Large intestine (tissue), 3 donors: ENCODE data around the gene ASAP3. TPM values are rescaled to one million over a fixed set of nuclear protein-coding genes. Genes with fewer than 3 reads are reported as not detected.

Source experiments
- DNase-seq, 2 donors: peaks; one replicate each; pipeline versions ENCODE4 v3.0.0 to v3.0.0-alpha.2; 2013
- H3K27ac ChIP-seq: one replicate; pipeline ENCODE4 v1.5.1; 2013; ENCODE audit warnings: low read length
- H3K27me3 ChIP-seq: 2 replicates; pipeline ENCODE4 v1.6.1; 2013; ENCODE audit warnings: low read length; ENCODE audit not compliant: control insufficient read depth, insufficient read depth
- H3K36me3 ChIP-seq: 2 replicates; pipeline ENCODE4 v1.6.1; 2013; ENCODE audit warnings: low read length; ENCODE audit not compliant: control insufficient read depth, insufficient read depth
- H3K4me1 ChIP-seq: one replicate; pipeline ENCODE4 v1.6.1; 2013; ENCODE audit warnings: low read length; ENCODE audit not compliant: control insufficient read depth, insufficient read depth
- H3K4me3 ChIP-seq: one replicate; pipeline ENCODE4 v1.5.1; 2013; ENCODE audit warnings: low read length
- H3K9me3 ChIP-seq: one replicate; pipeline ENCODE4 v1.6.1; 2013; ENCODE audit warnings: mild to moderate bottlenecking, low read depth, low read length, moderate library complexity; ENCODE audit not compliant: control insufficient read depth
- WGBS: methylation state at CpG from one replicate; pipeline ENCODE4 v1.1.5; 2013; ENCODE audit warnings: low lambda C conversion rate; ENCODE audit not compliant: insufficient coverage; 5-methylcytosine and 5-hydroxymethylcytosine counted together
- polyA plus RNA-seq: library from polyadenylated mRNA; unstranded; fragments of 120-200 nt; gene quantifications from one replicate; pipeline ENCODE4 v1.2.1, GENCODE V29; 2013

ASAP3 gene
- polyA plus RNA-seq, 1 donor, result 14.0 TPM

- Histone ChIP-seq H3K4me1 (peaks cover 12% of the 10 kb centered on the region), H3K4me3 (no peak overlapping the region), H3K27ac (no peak overlapping the region), H3K27me3 (no peaks in the 10 kb centered on the region), H3K9me3 (peaks cover 5% of the 10 kb centered on the region), H3K36me3 (peaks cover 42% of the 10 kb centered on the region)
- 100% methylated on average over 1 of the region's 7 CpGs for WGBS
- no peak for DNase-seq
These were observed 49.7 kb downstream of the ASAP3 start for GRCh38 chr1:23434260-23434775.

- H3K9me3 ChIP-seq, result peaks cover 5% of the 10 kb centered on the region
- no CpG with 5 or more reads among the region's 10 CpGs for whole genome bisulfite sequencing
- peaks cover 12% of the 10 kb centered on the region for H3K4me1 ChIP-seq
- H3K4me3 ChIP-seq, result no peak overlapping the region
- H3K27ac ChIP-seq, result no peak overlapping the region
- H3K36me3 ChIP-seq, result peaks cover 36% of the 10 kb centered on the region
- H3K27me3 ChIP-seq, result no peaks in the 10 kb centered on the region
- DNase-seq, result no peak
These were observed 50.9 kb downstream of the ASAP3 start for GRCh38 chr1:23433122-23433521.

GRCh38 chr1:23431431-23431830 lies 52.5 kb downstream of the ASAP3 start:
- Histone ChIP-seq H3K4me1 (peaks cover 7% of the 10 kb centered on the region), H3K4me3 (no peak overlapping the region), H3K9me3 (no peaks in the 10 kb centered on the region), H3K27me3 (no peaks in the 10 kb centered on the region), H3K36me3 (peaks cover 36% of the 10 kb centered on the region), H3K27ac (no peak overlapping the region)
- WGBS, result no CpG with 5 or more reads among the region's 5 CpGs
- DNase-seq, result no peak

GRCh38 chr1:23430803-23431202 lies 53.2 kb downstream of the ASAP3 start:
- WGBS, result no CpG with 5 or more reads among the region's 12 CpGs
- Histone ChIP-seq H3K36me3 (peaks cover 36% of the 10 kb centered on the region), H3K27ac (no peak overlapping the region), H3K4me1 (peaks cover 1% of the 10 kb centered on the region), H3K27me3 (no peaks in the 10 kb centered on the region), H3K4me3 (no peak overlapping the region), H3K9me3 (no peaks in the 10 kb centered on the region)
- DNase-seq, result no peak

- WGBS, result no CpG with 5 or more reads among the region's 2 CpGs
- Histone ChIP-seq H3K27me3 (peaks cover 3% of the 10 kb centered on the region), H3K9me3 (no peaks in the 10 kb centered on the region)
These were observed 55.7 kb downstream of the ASAP3 start for GRCh38 chr1:23428136-23428905.

GRCh38 chr1:23427550-23427949 lies 56.4 kb downstream of the ASAP3 start:
- H3K36me3 ChIP-seq, result peaks cover 21% of the 10 kb centered on the region
- H3K27me3 ChIP-seq, result peaks cover 3% of the 10 kb centered on the region
- H3K9me3 ChIP-seq, result no peaks in the 10 kb centered on the region
- no peak overlapping the region for H3K4me3 ChIP-seq
- H3K4me1 ChIP-seq, result peaks cover 16% of the 10 kb centered on the region
- no peak overlapping the region for H3K27ac ChIP-seq
- WGBS, result no CpG with 5 or more reads among the region's 3 CpGs
- no peak for DNase-seq

More at GRCh38 chr1:23428136-23428905, 55.7 kb downstream of the ASAP3 start:
- no peak for DNase-seq
- Histone ChIP-seq H3K36me3 (peaks cover 29% of the 10 kb centered on the region), H3K27ac (no peak overlapping the region), H3K4me1 (peaks cover 8% of the 10 kb centered on the region), H3K4me3 (no peak overlapping the region)

GRCh38 chr1:23426828-23427227 lies 57.2 kb downstream of the ASAP3 start:
- H3K27ac ChIP-seq, result no peak overlapping the region
- H3K27me3 ChIP-seq, result peaks cover 3% of the 10 kb centered on the region
- no peak overlapping the region for H3K4me3 ChIP-seq
- peaks cover 23% of the 10 kb centered on the region for H3K4me1 ChIP-seq
- peaks cover 21% of the 10 kb centered on the region for H3K36me3 ChIP-seq
- no peaks in the 10 kb centered on the region for H3K9me3 ChIP-seq
- no peak for DNase-seq
- no CpG with 5 or more reads among the region's 2 CpGs for WGBS

GRCh38 chr1:23425193-23425494 lies 58.8 kb downstream of the ASAP3 start:
- WGBS, result no CpG with 5 or more reads among the region's 5 CpGs
- Histone ChIP-seq H3K9me3 (no peaks in the 10 kb centered on the region), H3K4me1 (peaks cover 25% of the 10 kb centered on the region), H3K27ac (no peak overlapping the region), H3K36me3 (peaks cover 6% of the 10 kb centered on the region), H3K27me3 (peaks cover 3% of the 10 kb centered on the region), H3K4me3 (no peak overlapping the region)
- DNase-seq, result no peak

GRCh38 chr1:23424293-23425192 lies 59.4 kb downstream of the ASAP3 start, which contains the start of gene TCEA3:
TSS of gene TCEA3 (minus strand) at chr1:23424748. CDS start at chr1:23424633, 115 bp downstream.
- H3K4me1 ChIP-seq, result peaks cover 25% of the 10 kb centered on the region
- no CpG with 5 or more reads among the region's 84 CpGs for WGBS
- DNase-seq, result peak in 1 of 2 donors; percentile 50

More at GRCh38 chr1:23424293-23425192, 59.4 kb downstream of the ASAP3 start, which contains the start of gene TCEA3:
- H3K27ac ChIP-seq, result peak within 1 kb of the TSS; percentile 66
- H3K27me3 ChIP-seq, result peaks cover 3% of the 10 kb centered on the region
- H3K9me3 ChIP-seq, result no peaks in the 10 kb centered on the region
- H3K36me3 ChIP-seq, result peaks cover 4% of the 10 kb centered on the region
- H3K4me3 ChIP-seq, result peak within 1 kb of the TSS; percentile 53
